Activated CD4-positive, alpha-beta T cell treated with anti-CD3 and anti-CD28 coated beads, Interleukin-2, amount 50 U/mL, for 1 hour (primary cell): ENCODE measurements around the gene ZNF407.

Source experiments
- DNase-seq: peaks from one replicate; pipeline ENCODE4 v3.0.0-alpha.2; 2020

Gene ZNF407

GRCh38 chr18:74679006-74679678 is 81.5 kb downstream of the ZNF407 start:
- DNase-seq = no peak

GRCh38 chr18:74679679-74680076 is 82.0 kb downstream of the ZNF407 start:
- DNase-seq = no peak

- DNase-seq = no peak
Observed at GRCh38 chr18:74682141-74682990, 84.7 kb downstream of the ZNF407 start.

GRCh38 chr18:74682991-74683297 is 85.3 kb downstream of the ZNF407 start:
- DNase-seq = no peak

GRCh38 chr18:74683573-74683972 is 85.9 kb downstream of the ZNF407 start:
- DNase-seq = no peak

GRCh38 chr18:74689251-74689650 is 91.6 kb downstream of the ZNF407 start:
- DNase-seq = no peak

GRCh38 chr18:74692367-74693013 is 94.8 kb downstream of the ZNF407 start:
- no peak for DNase-seq

GRCh38 chr18:74694436-74694835 is 96.8 kb downstream of the ZNF407 start:
- DNase-seq = no peak

- DNase-seq = no peak
Observed at GRCh38 chr18:74695170-74695569, 97.5 kb downstream of the ZNF407 start.

- no peak for DNase-seq
Observed at GRCh38 chr18:74698881-74699280, 101.2 kb downstream of the ZNF407 start.

- DNase-seq = no peak
Observed at GRCh38 chr18:74699455-74699854, 101.8 kb downstream of the ZNF407 start.

- no peak for DNase-seq
Observed at GRCh38 chr18:74702950-74703349, 105.3 kb downstream of the ZNF407 start.

GRCh38 chr18:74708169-74708568 is 110.5 kb downstream of the ZNF407 start:
- DNase-seq = no peak

GRCh38 chr18:74709452-74709851 is 111.8 kb downstream of the ZNF407 start:
- DNase-seq = no peak

GRCh38 chr18:74714120-74714519 is 116.5 kb downstream of the ZNF407 start:
- DNase-seq = no peak

- DNase-seq = no peak
Observed at GRCh38 chr18:74714791-74715190, 117.1 kb downstream of the ZNF407 start.

- no peak for DNase-seq
Observed at GRCh38 chr18:74715306-74715705, 117.6 kb downstream of the ZNF407 start.

GRCh38 chr18:74715865-74716712 is 118.4 kb downstream of the ZNF407 start:
- DNase-seq = no peak

GRCh38 chr18:74718312-74718711 is 120.6 kb downstream of the ZNF407 start:
- no peak for DNase-seq

- DNase-seq = no peak
Observed at GRCh38 chr18:74722237-74722636, 124.6 kb downstream of the ZNF407 start.

GRCh38 chr18:74724186-74724585 is 126.5 kb downstream of the ZNF407 start:
- no peak for DNase-seq

GRCh38 chr18:74725690-74726089 is 128.0 kb downstream of the ZNF407 start:
- no peak for DNase-seq

- no peak for DNase-seq
Observed at GRCh38 chr18:74728586-74728985, 130.9 kb downstream of the ZNF407 start.
